ENCODE data around the gene CAD. TPM values are rescaled to one million over a fixed set of nuclear protein-coding genes. Genes with fewer than 3 reads are reported as not detected.

The CAD gene
- total and polyA plus RNA-seq, 10 of the 15 experiments (the other 5 are each of a cell fraction or from before 2014, with no cell fraction given): 7.6 to 119 (median 50.7) TPM

- 0% methylated on average over 3 of the region's 3 CpGs for WGBS (ENCODE audit: insufficient coverage, insufficient replicate concordance, low lambda C conversion rate, missing lambda C conversion rate)
- ChIA-PET RAD21 (ENCODE audit: unreplicated experiment) (interaction anchor here (0.9 to 4.1 kb wide), 3 partner anchors 16 to 320 kb away, joined by 3 to 25 read pairs (median 16); no protein-coding TSS in a partner anchor), CTCF (interaction anchor here (0.9 to 9.6 kb wide), 11 partner anchors 9 to 319 kb away, joined by 3 to 132 read pairs (median 14); partner anchors contain the start of gene KHK), POLR2A (interaction anchor here (0.7 kb wide), 1 partner anchor 209 kb away, joined by 3 read pairs; no protein-coding TSS in a partner anchor), SMC1A (ENCODE audit: uncharacterized antibody, unreplicated experiment) (interaction anchor here (0.8 to 3.9 kb wide), 7 partner anchors 11 to 324 kb away, joined by 3 to 21 read pairs (median 10); no protein-coding TSS in a partner anchor)
- TF ChIP-seq SIX5 (IDR thresholded peaks at IDR 0.05; ENCODE audit: low read depth, low read length, severe bottlenecking) (no peak), EZH2 (IDR thresholded peaks at IDR 0.05; ENCODE audit: borderline replicate concordance, control insufficient read depth, low read depth, low read length) (no peak), FOXM1 (IDR thresholded peaks at IDR 0.05; ENCODE audit: low read depth, low read length) (no peak), IRF3 (IDR thresholded peaks at IDR 0.05) (no peak), IKZF2 (IDR thresholded peaks at IDR 0.05) (no peak), MLLT1 (IDR thresholded peaks at IDR 0.05) (no peak), BCL11A (IDR thresholded peaks at IDR 0.05; ENCODE audit: low read depth, low read length) (no peak), ZNF24 (IDR thresholded peaks at IDR 0.05) (no peak), CEBPB (IDR thresholded peaks at IDR 0.05; ENCODE audit: borderline replicate concordance in 1 of 2, low read depth in 2 of 2, low read length in 2 of 2) (no peak), BMI1 (IDR thresholded peaks at IDR 0.05; ENCODE audit: borderline replicate concordance) (no peak), MYC (IDR thresholded peaks at IDR 0.05; ENCODE audit: insufficient read depth, insufficient read length, insufficient replicate concordance, low read length, severe bottlenecking) (no peak)
- FAIRE-seq (no peak), DNase-seq (ENCODE audit: low read depth, low spot score) (no peak), ATAC-seq (no peak)
- no peak overlapping the region for H3K9ac ChIP-seq (ENCODE audit: control insufficient read depth, insufficient read depth, low read length)
- no TSS peak for BruUV-seq (replicated peaks)
- intact Hi-C loops (cut with micrococcal nuclease; ENCODE audit: unreplicated experiment) (loop anchor here (2.0 to 10.0 kb wide), 2 partner anchors 107 to 321 kb away; no protein-coding TSS in a partner anchor), in situ Hi-C loops (cut with MboI) (loop anchor here (5.0 kb wide), 2 partner anchors 184 to 319 kb away; no protein-coding TSS in a partner anchor)
- H3K36me3 ChIP-seq (ENCODE audit: control insufficient read depth in 2 of 2, insufficient read depth in 2 of 2, low read length in 1 of 2): no peaks in the 10 kb centered on the region
- H3K4me2 ChIP-seq (ENCODE audit: control insufficient read depth, insufficient read depth): no peak overlapping the region
- H3K27ac ChIP-seq (ENCODE audit: control insufficient read depth, insufficient read depth): no peak overlapping the region
- peaks cover 0 to 6% of the 10 kb centered on the region in 2 experiments; a peak in 2 of 4 replicates for H3K27me3 ChIP-seq (replicated peaks in 1 of 2; ENCODE audit: control insufficient read depth in 2 of 2, insufficient read depth in 2 of 2, low read length in 1 of 2)
- H3K9me3 ChIP-seq (replicated peaks; ENCODE audit: control insufficient read depth, insufficient read depth, low read length): no peaks in the 10 kb centered on the region
- no peaks in the 10 kb centered on the region for H4K20me1 ChIP-seq (ENCODE audit: control insufficient read depth, insufficient read depth)
- no peaks in the 10 kb centered on the region for H3K4me1 ChIP-seq (ENCODE audit: control insufficient read depth, insufficient read depth, low read length)
- no peak overlapping the region for H2AFZ ChIP-seq (ENCODE audit: control insufficient read depth, low read depth, low read length)
- H3K4me3 ChIP-seq: no peak overlapping the region
- H3K79me2 ChIP-seq (ENCODE audit: control insufficient read depth, insufficient read depth, low read length): no peaks in the 10 kb centered on the region
Measured at GRCh38 chr2:27281442-27281841, 64.3 kb downstream of the CAD start.

Data from GM12878 (cell line).